Measurements from ENCODE around the gene HS6ST2. TPM values are rescaled to one million over a fixed set of nuclear protein-coding genes. Genes with fewer than 3 reads are reported as not detected.

HS6ST2 gene
- total and polyA plus RNA-seq, 9 of the 15 experiments (the other 6 are each of a cell fraction or from before 2014, with no cell fraction given) = not detected

GRCh38 chrX:132756439-132756838 lies 202.0 kb downstream of the HS6ST2 start (continued):
- no peak for TF ChIP-seq ZNF407 (IDR thresholded peaks at IDR 0.05; ENCODE audit: low read depth)
- TF ChIP-seq FOSL1 (tag; conservative IDR thresholded peaks at IDR 0.05) = no peak
- TF ChIP-seq, protein P1, sequence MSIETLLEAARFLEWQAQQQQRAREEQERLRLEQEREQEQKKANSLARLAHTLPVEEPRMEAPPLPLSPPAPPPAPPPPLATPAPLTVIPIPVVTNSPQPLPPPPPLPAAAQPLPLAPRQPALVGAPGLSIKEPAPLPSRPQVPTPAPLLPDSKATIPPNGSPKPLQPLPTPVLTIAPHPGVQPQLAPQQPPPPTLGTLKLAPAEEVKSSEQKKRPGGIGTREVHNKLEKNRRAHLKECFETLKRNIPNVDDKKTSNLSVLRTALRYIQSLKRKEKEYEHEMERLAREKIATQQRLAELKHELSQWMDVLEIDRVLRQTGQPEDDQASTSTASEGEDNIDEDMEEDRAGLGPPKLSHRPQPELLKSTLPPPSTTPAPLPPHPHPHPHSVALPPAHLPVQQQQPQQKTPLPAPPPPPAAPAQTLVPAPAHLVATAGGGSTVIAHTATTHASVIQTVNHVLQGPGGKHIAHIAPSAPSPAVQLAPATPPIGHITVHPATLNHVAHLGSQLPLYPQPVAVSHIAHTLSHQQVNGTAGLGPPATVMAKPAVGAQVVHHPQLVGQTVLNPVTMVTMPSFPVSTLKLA (conservative IDR thresholded peaks at IDR 0.05) = no peak
- TF ChIP-seq, protein P2, sequence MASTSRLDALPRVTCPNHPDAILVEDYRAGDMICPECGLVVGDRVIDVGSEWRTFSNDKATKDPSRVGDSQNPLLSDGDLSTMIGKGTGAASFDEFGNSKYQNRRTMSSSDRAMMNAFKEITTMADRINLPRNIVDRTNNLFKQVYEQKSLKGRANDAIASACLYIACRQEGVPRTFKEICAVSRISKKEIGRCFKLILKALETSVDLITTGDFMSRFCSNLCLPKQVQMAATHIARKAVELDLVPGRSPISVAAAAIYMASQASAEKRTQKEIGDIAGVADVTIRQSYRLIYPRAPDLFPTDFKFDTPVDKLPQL (IDR thresholded peaks at IDR 0.05; ENCODE audit: extremely low read depth, insufficient read length) = no peak
- no peak for TF ChIP-seq ZNF57 (CRISPR knock-in tag; IDR thresholded peaks at IDR 0.05)
- TF ChIP-seq PHB (CRISPR knock-in tag; IDR thresholded peaks at IDR 0.05) = no peak
- TF ChIP-seq, protein P3, sequence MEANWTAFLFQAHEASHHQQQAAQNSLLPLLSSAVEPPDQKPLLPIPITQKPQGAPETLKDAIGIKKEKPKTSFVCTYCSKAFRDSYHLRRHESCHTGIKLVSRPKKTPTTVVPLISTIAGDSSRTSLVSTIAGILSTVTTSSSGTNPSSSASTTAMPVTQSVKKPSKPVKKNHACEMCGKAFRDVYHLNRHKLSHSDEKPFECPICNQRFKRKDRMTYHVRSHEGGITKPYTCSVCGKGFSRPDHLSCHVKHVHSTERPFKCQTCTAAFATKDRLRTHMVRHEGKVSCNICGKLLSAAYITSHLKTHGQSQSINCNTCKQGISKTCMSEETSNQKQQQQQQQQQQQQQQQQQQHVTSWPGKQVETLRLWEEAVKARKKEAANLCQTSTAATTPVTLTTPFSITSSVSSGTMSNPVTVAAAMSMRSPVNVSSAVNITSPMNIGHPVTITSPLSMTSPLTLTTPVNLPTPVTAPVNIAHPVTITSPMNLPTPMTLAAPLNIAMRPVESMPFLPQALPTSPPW (CRISPR knock-in tag; IDR thresholded peaks at IDR 0.05) = no peak
- TF ChIP-seq, protein P4, sequence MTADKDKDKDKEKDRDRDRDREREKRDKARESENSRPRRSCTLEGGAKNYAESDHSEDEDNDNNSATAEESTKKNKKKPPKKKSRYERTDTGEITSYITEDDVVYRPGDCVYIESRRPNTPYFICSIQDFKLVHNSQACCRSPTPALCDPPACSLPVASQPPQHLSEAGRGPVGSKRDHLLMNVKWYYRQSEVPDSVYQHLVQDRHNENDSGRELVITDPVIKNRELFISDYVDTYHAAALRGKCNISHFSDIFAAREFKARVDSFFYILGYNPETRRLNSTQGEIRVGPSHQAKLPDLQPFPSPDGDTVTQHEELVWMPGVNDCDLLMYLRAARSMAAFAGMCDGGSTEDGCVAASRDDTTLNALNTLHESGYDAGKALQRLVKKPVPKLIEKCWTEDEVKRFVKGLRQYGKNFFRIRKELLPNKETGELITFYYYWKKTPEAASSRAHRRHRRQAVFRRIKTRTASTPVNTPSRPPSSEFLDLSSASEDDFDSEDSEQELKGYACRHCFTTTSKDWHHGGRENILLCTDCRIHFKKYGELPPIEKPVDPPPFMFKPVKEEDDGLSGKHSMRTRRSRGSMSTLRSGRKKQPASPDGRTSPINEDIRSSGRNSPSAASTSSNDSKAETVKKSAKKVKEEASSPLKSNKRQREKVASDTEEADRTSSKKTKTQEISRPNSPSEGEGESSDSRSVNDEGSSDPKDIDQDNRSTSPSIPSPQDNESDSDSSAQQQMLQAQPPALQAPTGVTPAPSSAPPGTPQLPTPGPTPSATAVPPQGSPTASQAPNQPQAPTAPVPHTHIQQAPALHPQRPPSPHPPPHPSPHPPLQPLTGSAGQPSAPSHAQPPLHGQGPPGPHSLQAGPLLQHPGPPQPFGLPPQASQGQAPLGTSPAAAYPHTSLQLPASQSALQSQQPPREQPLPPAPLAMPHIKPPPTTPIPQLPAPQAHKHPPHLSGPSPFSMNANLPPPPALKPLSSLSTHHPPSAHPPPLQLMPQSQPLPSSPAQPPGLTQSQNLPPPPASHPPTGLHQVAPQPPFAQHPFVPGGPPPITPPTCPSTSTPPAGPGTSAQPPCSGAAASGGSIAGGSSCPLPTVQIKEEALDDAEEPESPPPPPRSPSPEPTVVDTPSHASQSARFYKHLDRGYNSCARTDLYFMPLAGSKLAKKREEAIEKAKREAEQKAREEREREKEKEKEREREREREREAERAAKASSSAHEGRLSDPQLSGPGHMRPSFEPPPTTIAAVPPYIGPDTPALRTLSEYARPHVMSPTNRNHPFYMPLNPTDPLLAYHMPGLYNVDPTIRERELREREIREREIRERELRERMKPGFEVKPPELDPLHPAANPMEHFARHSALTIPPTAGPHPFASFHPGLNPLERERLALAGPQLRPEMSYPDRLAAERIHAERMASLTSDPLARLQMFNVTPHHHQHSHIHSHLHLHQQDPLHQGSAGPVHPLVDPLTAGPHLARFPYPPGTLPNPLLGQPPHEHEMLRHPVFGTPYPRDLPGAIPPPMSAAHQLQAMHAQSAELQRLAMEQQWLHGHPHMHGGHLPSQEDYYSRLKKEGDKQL (CRISPR knock-in tag; IDR thresholded peaks at IDR 0.05; ENCODE audit: borderline replicate concordance) = no peak

Measured in K562 (cell line).